Body of pancreas (tissue), 4 donors: ENCODE results near the gene CD248.
"Not testable (repeated sequence)": the region's sequence is repeated elsewhere in the genome, so short reads cannot be mapped to it uniquely, and the experiment has no call there.

ENCODE experiments used
- CTCF ChIP-seq, 7 experiments: fragments of 450-650 bp in 4 of 7; fragments of 200-600 bp in 3 of 7; sonication (generic) in 3 of 7; IDR thresholded peaks; one replicate each; pipeline ENCODE4 v1.5.1; 2016 to 2019; ENCODE audit warnings: antibody characterized with exemption in 7 of 7
- POLR2A ChIP-seq, 3 donors: fragments of 450-650 bp; IDR thresholded peaks; one replicate each; pipeline ENCODE4 v1.6.1; 2016; ENCODE audit warnings: antibody characterized with exemption in 3 of 3, mild to moderate bottlenecking in 2 of 3

- not testable (repeated sequence) for TF ChIP-seq CTCF, POLR2A (IDR thresholded peaks at IDR 0.05)
Measured at GRCh38 chr11:66320289-66320688, 3.4 kb upstream of the CD248 start.
